Neural cell (in vitro differentiated cells): ENCODE data around the gene NHERF1.

Experiments
- CTCF ChIP-seq: fragments of 450-650 bp; IDR thresholded peaks from 2 replicates; pipeline ENCODE4 v1.5.1; 2014; ENCODE audit warnings: antibody characterized with exemption, mild to moderate bottlenecking, moderate library complexity; ENCODE audit not compliant: poor library complexity, severe bottlenecking
- EZH2 ChIP-seq: fragments of 200-600, 300-800 bp; shearing (Covaris generic), sonication (generic); IDR thresholded peaks from 2 replicates; pipeline ENCODE4 v1.6.1; 2014; ENCODE audit warnings: antibody characterized with exemption, low read length, borderline replicate concordance, mild to moderate bottlenecking; ENCODE audit not compliant: insufficient read depth, poor library complexity, severe bottlenecking
- POLR2AphosphoS5 ChIP-seq: IDR thresholded peaks from 2 replicates; pipeline ENCODE4 v1.6.1; 2012
- RAD21 ChIP-seq: fragments of 450-650 bp; conservative IDR thresholded peaks from 2 replicates; pipeline ENCODE4 v1.6.1; 2014; ENCODE audit warnings: antibody characterized with exemption, mild to moderate bottlenecking, moderate library complexity
- REST ChIP-seq: IDR thresholded peaks from 2 replicates; pipeline ENCODE4 v1.6.1; 2012; ENCODE audit warnings: borderline replicate concordance
- SMC3 ChIP-seq: fragments of 450-650 bp; conservative IDR thresholded peaks from 2 replicates; pipeline ENCODE4 v1.6.1; 2014; ENCODE audit warnings: antibody characterized with exemption, mild to moderate bottlenecking, moderate library complexity; ENCODE audit not compliant: poor library complexity

GRCh38 chr17:74744349-74744713, 4.1 kb upstream of the NHERF1 start:
- TF ChIP-seq SMC3 (no peak), CTCF (no peak), EZH2 (no peak), POLR2AphosphoS5 (no peak), RAD21 (no peak), REST (no peak)
